ENCODE results near the gene SLC36A3.

- no peak for TF ChIP-seq CTCF (IDR thresholded peaks at IDR 0.05)
- no peak for TF ChIP-seq POLR2A (IDR thresholded peaks at IDR 0.05)
Measured at GRCh38 chr5:151237685-151238084, 65.9 kb downstream of the SLC36A3 start.

Data from heart left ventricle (tissue), 13 donors.